Measurements from ENCODE around the gene BSN. TPM values are rescaled to one million over a fixed set of nuclear protein-coding genes. Genes with fewer than 3 reads are reported as not detected.

BSN gene
- total RNA-seq, 1 donor from 2014 or later: 0.46 TPM

- H3K4me3 ChIP-seq (ENCODE audit: low read depth, low read length): no peak overlapping the region
- no peak for TF ChIP-seq CTCF (conservative IDR thresholded peaks at IDR 0.05; ENCODE audit: low read depth, low read length)
- DNase-seq (ENCODE audit: low read depth): no peak
These were observed 107.7 kb downstream of the BSN start for GRCh38 chr3:49662021-49662420.

GRCh38 chr3:49662720-49663413, 108.6 kb downstream of the BSN start:
- H3K4me3 ChIP-seq (ENCODE audit: low read depth, low read length): no peak overlapping the region
- no peak for TF ChIP-seq CTCF (conservative IDR thresholded peaks at IDR 0.05; ENCODE audit: low read depth, low read length)
- no peak for DNase-seq (ENCODE audit: low read depth)

- TF ChIP-seq CTCF (conservative IDR thresholded peaks at IDR 0.05; ENCODE audit: low read depth, low read length): no peak
- no peak overlapping the region for H3K4me3 ChIP-seq (ENCODE audit: low read depth, low read length)
- DNase-seq (ENCODE audit: low read depth): no peak
These were observed 109.6 kb downstream of the BSN start for GRCh38 chr3:49663831-49664230.

- DNase-seq (ENCODE audit: low read depth): no peak
- no peak for TF ChIP-seq CTCF (conservative IDR thresholded peaks at IDR 0.05; ENCODE audit: low read depth, low read length)
- H3K4me3 ChIP-seq (ENCODE audit: low read depth, low read length): no peak overlapping the region
These were observed 110.0 kb downstream of the BSN start for GRCh38 chr3:49664300-49664699.

- no peak for TF ChIP-seq CTCF (conservative IDR thresholded peaks at IDR 0.05; ENCODE audit: low read depth, low read length)
- no peak for DNase-seq (ENCODE audit: low read depth)
- H3K4me3 ChIP-seq (ENCODE audit: low read depth, low read length): no peak overlapping the region
These were observed 111.7 kb downstream of the BSN start for GRCh38 chr3:49665822-49666519.

- TF ChIP-seq CTCF (conservative IDR thresholded peaks at IDR 0.05; ENCODE audit: low read depth, low read length): no peak
- DNase-seq (ENCODE audit: low read depth): no peak
- no peak overlapping the region for H3K4me3 ChIP-seq (ENCODE audit: low read depth, low read length)
These were observed 112.3 kb downstream of the BSN start for GRCh38 chr3:49666592-49666991.

All from epithelial cell of proximal tubule (primary cell).